Lower leg skin (tissue), 4 donors: ENCODE data around the gene SLC30A3. TPM values are rescaled to one million over a fixed set of nuclear protein-coding genes. Genes with fewer than 3 reads are reported as not detected.

ENCODE experiments used
- DNase-seq, 2 donors: peaks; one replicate each; pipeline ENCODE4 v3.0.0-alpha.2; 2019; ENCODE audit warnings: low spot score in 2 of 2
- H3K4me3 ChIP-seq: fragments of 200-600 bp; sonication (generic); 2 replicates; pipeline ENCODE4 v1.5.1; 2017; ENCODE audit warnings: mild to moderate bottlenecking, low read depth; ENCODE audit not compliant: poor library complexity, severe bottlenecking
- POLR2A ChIP-seq, 2 donors: fragments of 450-650 bp; IDR thresholded peaks; one replicate each; pipeline ENCODE4 v1.6.1; 2016 to 2017; ENCODE audit warnings: antibody characterized with exemption in 2 of 2, mild to moderate bottlenecking in 1 of 2, moderate library complexity in 1 of 2
- WGBS, 2 donors: methylation state at CpG; one replicate each; pipeline ENCODE4 v1.1.5; 2018; 5-methylcytosine and 5-hydroxymethylcytosine counted together
- intact Hi-C: fragments of 100-400 bp; cut with DNase I; formaldehyde crosslinking; loops from one replicate; pipeline ENCODE4 v1.15.0; 2023; ENCODE audit warnings: low total_unique reads
- total RNA-seq, 4 donors: library from RNA; depleted of rRNA; stranded (reverse); fragments of >200 nt; gene quantifications; one replicate each; pipeline ENCODE4 v1.1.0, GENCODE V29; 2016
- TF ChIP-seq, protein P1 (sequence below), 3 donors: fragments of 450-650 bp; IDR thresholded peaks; one replicate each; pipeline ENCODE4 v1.5.1; 2016; ENCODE audit warnings: antibody characterized with exemption in 3 of 3, mild to moderate bottlenecking in 3 of 3, moderate library complexity in 2 of 3

SLC30A3 gene
- total RNA-seq, 4 donors from 2014 or later, result 0.15 TPM; not detected in 3

DNA sequence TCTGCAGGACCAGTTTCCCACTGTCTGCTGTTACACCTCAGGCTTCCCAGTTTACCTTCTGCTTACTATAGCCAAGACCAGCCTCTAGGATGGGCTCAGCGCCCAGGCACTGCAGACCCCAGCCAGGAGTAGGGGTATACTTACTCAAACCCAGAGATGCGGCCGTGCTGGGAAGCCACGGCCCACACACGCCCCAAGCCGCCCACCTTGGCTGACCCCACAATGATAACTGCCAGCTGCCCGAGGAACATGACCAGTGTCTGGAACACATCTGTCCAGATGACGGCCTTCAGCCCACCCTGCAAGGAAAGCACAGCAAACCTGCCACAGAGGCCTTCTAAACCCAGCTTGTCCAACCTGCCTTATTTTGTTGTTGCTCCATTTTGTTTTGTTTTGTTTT, 57.6 kb downstream of the SLC30A3 start:
- intact Hi-C loops, result no loop called here
- DNase-seq, result no peak
- no peak overlapping the region for H3K4me3 ChIP-seq
- TF ChIP-seq, protein P1, sequence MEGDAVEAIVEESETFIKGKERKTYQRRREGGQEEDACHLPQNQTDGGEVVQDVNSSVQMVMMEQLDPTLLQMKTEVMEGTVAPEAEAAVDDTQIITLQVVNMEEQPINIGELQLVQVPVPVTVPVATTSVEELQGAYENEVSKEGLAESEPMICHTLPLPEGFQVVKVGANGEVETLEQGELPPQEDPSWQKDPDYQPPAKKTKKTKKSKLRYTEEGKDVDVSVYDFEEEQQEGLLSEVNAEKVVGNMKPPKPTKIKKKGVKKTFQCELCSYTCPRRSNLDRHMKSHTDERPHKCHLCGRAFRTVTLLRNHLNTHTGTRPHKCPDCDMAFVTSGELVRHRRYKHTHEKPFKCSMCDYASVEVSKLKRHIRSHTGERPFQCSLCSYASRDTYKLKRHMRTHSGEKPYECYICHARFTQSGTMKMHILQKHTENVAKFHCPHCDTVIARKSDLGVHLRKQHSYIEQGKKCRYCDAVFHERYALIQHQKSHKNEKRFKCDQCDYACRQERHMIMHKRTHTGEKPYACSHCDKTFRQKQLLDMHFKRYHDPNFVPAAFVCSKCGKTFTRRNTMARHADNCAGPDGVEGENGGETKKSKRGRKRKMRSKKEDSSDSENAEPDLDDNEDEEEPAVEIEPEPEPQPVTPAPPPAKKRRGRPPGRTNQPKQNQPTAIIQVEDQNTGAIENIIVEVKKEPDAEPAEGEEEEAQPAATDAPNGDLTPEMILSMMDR (IDR thresholded peaks at IDR 0.05), result no peak
- TF ChIP-seq POLR2A (IDR thresholded peaks at IDR 0.05), result no peak
- 90 to 91% methylated on average over 8 of the region's 8 CpGs for WGBS, 2 donors

- DNase-seq, result no peak
- no peak overlapping the region for H3K4me3 ChIP-seq
- TF ChIP-seq POLR2A (IDR thresholded peaks at IDR 0.05), result no peak
- TF ChIP-seq, protein P1 (IDR thresholded peaks at IDR 0.05), result no peak
- intact Hi-C loops, result no loop called here
- WGBS, 2 donors, result 89 to 97% methylated on average over 8 of the region's 8 CpGs
Observed at GRCh38 chr2:27204566-27204965, 58.3 kb downstream of the SLC30A3 start.

DNA sequence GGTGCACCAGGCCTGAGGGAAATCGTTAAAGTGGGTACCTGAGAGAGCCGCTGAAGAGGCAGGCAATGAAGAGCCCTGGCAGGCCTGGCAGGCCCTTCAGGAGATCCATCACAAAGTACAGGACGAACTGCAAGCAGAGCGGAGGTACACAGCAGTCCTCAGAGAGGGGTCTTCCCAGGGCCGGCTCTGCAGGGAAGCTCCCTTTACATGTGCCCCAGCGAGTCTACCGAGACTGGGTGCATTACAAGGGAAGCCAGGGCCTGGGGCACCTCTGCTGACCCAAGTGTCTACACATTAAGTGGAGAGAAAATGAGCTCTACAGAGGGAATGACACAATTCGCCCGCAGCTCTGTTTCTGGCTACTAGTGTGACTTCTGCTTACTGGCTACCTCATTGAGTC, 59.1 kb downstream of the SLC30A3 start:
- no peak overlapping the region for H3K4me3 ChIP-seq
- 92 to 97% methylated on average over 9 of the region's 9 CpGs for WGBS, 2 donors
- intact Hi-C loops, result no loop called here
- DNase-seq, result peak in 1 of 2 donors; percentile 37
- TF ChIP-seq, protein P1 (IDR thresholded peaks at IDR 0.05), result no peak
- TF ChIP-seq POLR2A (IDR thresholded peaks at IDR 0.05), result no peak

Other genes with a start within 250 kb of the SLC30A3 start
- gene TMEM214, start 230.1 kb downstream of the SLC30A3 start, total RNA-seq, result 10 to 100 TPM; 30.3 to 43.9 (median 32.0) TPM
- gene AGBL5, start 211.4 kb downstream of the SLC30A3 start, total RNA-seq, result 10 to 100 TPM in 3 of 4 donors, 1 to 10 TPM in 1; 9.4 to 17.0 (median 16.4) TPM
- gene OST4, start 191.4 kb downstream of the SLC30A3 start, total RNA-seq, result 100 to 1,000 TPM; 144 to 236 (median 195) TPM
- 10 to 100 TPM in 1 of 4 donors, 1 to 10 TPM in 3; 3.6 to 17.9 (median 7.9) TPM for gene EMILIN1, start 184.4 kb downstream of the SLC30A3 start, total RNA-seq
- gene KHK, start 176.3 kb downstream of the SLC30A3 start, total RNA-seq, result 10 to 100 TPM in 1 of 4 donors, 1 to 10 TPM in 3; 2.5 to 10.4 (median 3.3) TPM
- gene CGREF1, start 143.9 kb downstream of the SLC30A3 start, total RNA-seq, result 1 to 10 TPM in 1 of 4 donors, under 1 TPM in 3; 0.34 to 2.1 (median 0.48) TPM
- under 1 TPM in 2 of 4 donors, not detected in 2; 0.57 to 0.94 TPM for gene ABHD1, start 139.2 kb downstream of the SLC30A3 start, total RNA-seq
- 10 to 100 TPM; 41.2 to 76.5 (median 53.5) TPM for gene PREB, start 128.4 kb downstream of the SLC30A3 start, total RNA-seq
- not detected for gene PRR30, start 123.6 kb downstream of the SLC30A3 start, total RNA-seq
- gene TCF23, start 114.0 kb downstream of the SLC30A3 start, total RNA-seq, result not detected
- 100 to 1,000 TPM; 107 to 121 (median 114) TPM for gene ATRAID, start 51.0 kb downstream of the SLC30A3 start, total RNA-seq
- gene SLC5A6, start 50.8 kb downstream of the SLC30A3 start, total RNA-seq, result 10 to 100 TPM; 11.6 to 24.6 (median 17.0) TPM
- 10 to 100 TPM in 3 of 4 donors, 1 to 10 TPM in 1; 9.0 to 28.8 (median 17.4) TPM for gene CAD, start 45.7 kb downstream of the SLC30A3 start, total RNA-seq
- not detected for gene DNAJC5G, start 12.4 kb upstream of the SLC30A3 start, total RNA-seq
- not detected for gene TRIM54, start 19.4 kb upstream of the SLC30A3 start, total RNA-seq
- gene UCN, start 45.4 kb upstream of the SLC30A3 start, total RNA-seq, result 1 to 10 TPM in 2 of 4 donors, under 1 TPM in 1, not detected in 1; 0.84 to 8.8 (median 1.3) TPM
- gene MPV17, start 60.0 kb upstream of the SLC30A3 start, total RNA-seq, result 10 to 100 TPM; 27.2 to 44.8 (median 37.0) TPM
- 100 to 1,000 TPM in 1 of 4 donors, 10 to 100 TPM in 3; 54.3 to 125 (median 62.9) TPM for gene GTF3C2, start 93.7 kb upstream of the SLC30A3 start, total RNA-seq
- 10 to 100 TPM; 49.3 to 64.3 (median 57.2) TPM for gene EIF2B4, start 107.3 kb upstream of the SLC30A3 start, total RNA-seq
- gene SNX17, start 107.6 kb upstream of the SLC30A3 start, total RNA-seq, result 100 to 1,000 TPM in 1 of 4 donors, 10 to 100 TPM in 3; 72.3 to 101 (median 80.2) TPM
- gene ZNF513, start 117.7 kb upstream of the SLC30A3 start, total RNA-seq, result 10 to 100 TPM in 3 of 4 donors, 1 to 10 TPM in 1; 8.3 to 14.9 (median 11.5) TPM
- 10 to 100 TPM; 40.2 to 50.3 (median 48.1) TPM for gene PPM1G, start 146.5 kb upstream of the SLC30A3 start, total RNA-seq
- gene NRBP1, start 165.6 kb upstream of the SLC30A3 start, total RNA-seq, result 10 to 100 TPM; 60.9 to 79.7 (median 68.3) TPM
- gene KRTCAP3, start 179.3 kb upstream of the SLC30A3 start, total RNA-seq, result 10 to 100 TPM; 22.2 to 28.0 (median 25.6) TPM
- gene IFT172, start 226.7 kb upstream of the SLC30A3 start, total RNA-seq, result 10 to 100 TPM; 13.2 to 18.8 (median 14.4) TPM
- gene FNDC4, start 232.2 kb upstream of the SLC30A3 start, total RNA-seq, result 1 to 10 TPM; 2.6 to 9.1 (median 5.0) TPM
- gene GCKR, start 233.8 kb upstream of the SLC30A3 start, total RNA-seq, result not detected